ENCODE measurements around the gene CREB5.
A peak's percentile ranks its signal among the peaks of the same experiment; 100 is the strongest.

CREB5 gene

GRCh38 chr7:28481091-28481926, 69.0 kb downstream of the CREB5 start:
- DNase-seq, result no peak

GRCh38 chr7:28483112-28483511, 70.8 kb downstream of the CREB5 start:
- no peak for DNase-seq

GRCh38 chr7:28483908-28484605, 71.7 kb downstream of the CREB5 start:
- DNase-seq, result no peak

GRCh38 chr7:28484606-28484935, 72.3 kb downstream of the CREB5 start:
- no peak for DNase-seq

- DNase-seq, result no peak
These were observed 75.2 kb downstream of the CREB5 start for GRCh38 chr7:28487487-28487886.

- no peak for DNase-seq
These were observed 75.9 kb downstream of the CREB5 start for GRCh38 chr7:28488061-28488791.

- DNase-seq, result no peak
These were observed 78.5 kb downstream of the CREB5 start for GRCh38 chr7:28490831-28491230.

- no peak for DNase-seq
These were observed 81.2 kb downstream of the CREB5 start for GRCh38 chr7:28493477-28493876.

GRCh38 chr7:28497009-28497408, 84.7 kb downstream of the CREB5 start:
- DNase-seq, result no peak

GRCh38 chr7:28498636-28499035, 86.3 kb downstream of the CREB5 start:
- DNase-seq, result no peak

GRCh38 chr7:28500138-28500537, 87.8 kb downstream of the CREB5 start:
- no peak for DNase-seq

- no peak for DNase-seq
These were observed 90.1 kb downstream of the CREB5 start for GRCh38 chr7:28502408-28502807.

GRCh38 chr7:28503396-28503795, 91.1 kb downstream of the CREB5 start:
- no peak for DNase-seq

GRCh38 chr7:28505014-28505413, 92.7 kb downstream of the CREB5 start:
- DNase-seq, result no peak

GRCh38 chr7:28505867-28506266, 93.5 kb downstream of the CREB5 start:
- DNase-seq, result no peak

GRCh38 chr7:28507525-28508282, 95.4 kb downstream of the CREB5 start:
- no peak for DNase-seq

- DNase-seq, result peak; percentile 11
These were observed 97.1 kb downstream of the CREB5 start for GRCh38 chr7:28509251-28510025.

- DNase-seq, result no peak
These were observed 97.7 kb downstream of the CREB5 start for GRCh38 chr7:28510026-28510369.

GRCh38 chr7:28512668-28513440, 100.5 kb downstream of the CREB5 start:
- no peak for DNase-seq

- DNase-seq, result no peak
These were observed 104.3 kb downstream of the CREB5 start for GRCh38 chr7:28516390-28517172.

GRCh38 chr7:28517206-28517605, 104.9 kb downstream of the CREB5 start:
- DNase-seq, result no peak
